ENCODE data around the gene LRRC43.
"Not testable (repeated sequence)": the region's sequence is repeated elsewhere in the genome, so short reads cannot be mapped to it uniquely, and the experiment has no call there.

The LRRC43 gene

GRCh38 chr12:122152754-122153153 lies 30.2 kb upstream of the LRRC43 start:
- peak in 1 of 56 donors; percentile 7 for DNase-seq

- DNase-seq = no peak
Measured at GRCh38 chr12:122155705-122156104, 27.2 kb upstream of the LRRC43 start.

GRCh38 chr12:122158700-122159285 lies 24.1 kb upstream of the LRRC43 start:
- DNase-seq = no peak

- no peak for DNase-seq
Measured at GRCh38 chr12:122159882-122160281, 23.0 kb upstream of the LRRC43 start.

GRCh38 chr12:122160761-122161160 lies 22.2 kb upstream of the LRRC43 start:
- DNase-seq = no peak

- no peak for DNase-seq
Measured at GRCh38 chr12:122161682-122162081, 21.2 kb upstream of the LRRC43 start.

GRCh38 chr12:122162976-122163375 lies 19.9 kb upstream of the LRRC43 start:
- DNase-seq = no peak

GRCh38 chr12:122166422-122167349 lies 16.2 kb upstream of the LRRC43 start:
- DNase-seq = no peak

GRCh38 chr12:122167356-122167925 lies 15.5 kb upstream of the LRRC43 start:
- DNase-seq = peak in 1 of 56 donors; percentile 2

- no peak for DNase-seq
Measured at GRCh38 chr12:122168492-122168891, 14.4 kb upstream of the LRRC43 start.

GRCh38 chr12:122171399-122171798 lies 11.5 kb upstream of the LRRC43 start:
- no peak for DNase-seq

GRCh38 chr12:122172262-122172939 lies 10.5 kb upstream of the LRRC43 start:
- DNase-seq = no peak

- no peak for DNase-seq
Measured at GRCh38 chr12:122174155-122174845, 8.6 kb upstream of the LRRC43 start, which contains the start of gene IL31. Gene IL31, minus strand, starts transcription at chr12:122174221. Its CDS starts 49 bp downstream, at chr12:122174172.

- DNase-seq = not testable (repeated sequence)
Measured at GRCh38 chr12:122176473-122176872, 6.5 kb upstream of the LRRC43 start.

- no peak for DNase-seq
Measured at GRCh38 chr12:122183588-122183940, 641 bp downstream of the LRRC43 start.

GRCh38 chr12:122184517-122184916 lies 1.6 kb downstream of the LRRC43 start:
- DNase-seq = no peak

- DNase-seq = no peak
Measured at GRCh38 chr12:122185079-122185478, 2.2 kb downstream of the LRRC43 start.

- DNase-seq = no peak
Measured at GRCh38 chr12:122185494-122186082, 2.7 kb downstream of the LRRC43 start.

GRCh38 chr12:122187466-122187865 lies 4.5 kb downstream of the LRRC43 start:
- no peak for DNase-seq

- DNase-seq = no peak
Measured at GRCh38 chr12:122189626-122190475, 6.9 kb downstream of the LRRC43 start.

Data from amygdala (tissue), 56 donors.